SK-N-SH treated with all-trans-retinoic acid at 6 μM for 48 hours (cell line): ENCODE results near the gene BPIFA1.

Experiments used
- ARNTL ChIP-seq: fragments of 450-650 bp; formaldehyde crosslinking; IDR thresholded peaks from 2 replicates; pipeline ENCODE4 v1.5.0; 2020; ENCODE audit warnings: low read depth, mild to moderate bottlenecking, moderate library complexity, borderline replicate concordance
- CSDC2 ChIP-seq: fragments of 250-450 bp; sonication (Bioruptor Pico); IDR thresholded peaks from 2 replicates; pipeline ENCODE4 v1.5.0; 2020; ENCODE audit warnings: mild to moderate bottlenecking, moderate library complexity
- TF ChIP-seq, protein P1 (sequence below): fragments of 250-450 bp; sonication (Bioruptor Pico); IDR thresholded peaks from 2 replicates; pipeline ENCODE4 v1.8.0; 2020; ENCODE audit warnings: mild to moderate bottlenecking, moderate library complexity, borderline replicate concordance

DNA sequence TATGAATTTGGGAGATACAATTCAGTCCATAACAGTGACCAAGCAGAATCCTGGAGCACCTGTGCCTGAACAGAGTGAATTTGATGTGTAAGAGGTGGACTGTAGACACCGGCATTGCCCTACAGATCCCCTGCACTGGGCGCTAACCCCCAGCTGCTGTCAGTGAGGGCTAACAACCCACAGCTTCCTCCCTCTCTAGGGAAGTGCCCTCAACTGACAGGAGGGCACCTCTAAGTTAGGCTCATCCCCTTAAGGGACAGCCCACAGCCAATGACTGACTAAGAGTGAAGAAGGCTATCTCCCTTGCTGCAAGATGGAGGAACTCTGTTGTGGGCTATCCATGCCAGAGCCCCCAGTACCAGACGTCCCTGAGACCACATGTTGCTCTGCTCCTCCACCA lies 31.9 kb downstream of the BPIFA1 start:
- TF ChIP-seq, protein P1, sequence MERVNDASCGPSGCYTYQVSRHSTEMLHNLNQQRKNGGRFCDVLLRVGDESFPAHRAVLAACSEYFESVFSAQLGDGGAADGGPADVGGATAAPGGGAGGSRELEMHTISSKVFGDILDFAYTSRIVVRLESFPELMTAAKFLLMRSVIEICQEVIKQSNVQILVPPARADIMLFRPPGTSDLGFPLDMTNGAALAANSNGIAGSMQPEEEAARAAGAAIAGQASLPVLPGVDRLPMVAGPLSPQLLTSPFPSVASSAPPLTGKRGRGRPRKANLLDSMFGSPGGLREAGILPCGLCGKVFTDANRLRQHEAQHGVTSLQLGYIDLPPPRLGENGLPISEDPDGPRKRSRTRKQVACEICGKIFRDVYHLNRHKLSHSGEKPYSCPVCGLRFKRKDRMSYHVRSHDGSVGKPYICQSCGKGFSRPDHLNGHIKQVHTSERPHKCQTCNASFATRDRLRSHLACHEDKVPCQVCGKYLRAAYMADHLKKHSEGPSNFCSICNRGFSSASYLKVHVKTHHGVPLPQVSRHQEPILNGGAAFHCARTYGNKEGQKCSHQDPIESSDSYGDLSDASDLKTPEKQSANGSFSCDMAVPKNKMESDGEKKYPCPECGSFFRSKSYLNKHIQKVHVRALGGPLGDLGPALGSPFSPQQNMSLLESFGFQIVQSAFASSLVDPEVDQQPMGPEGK (CRISPR knock-in tag), result no peak
- TF ChIP-seq CSDC2 (CRISPR knock-in tag) (no peak), ARNTL (CRISPR knock-in tag) (no peak)
